ENCODE results near the gene GPRIN3.

GRCh38 chr4:89266128-89266527 lies 41.5 kb downstream of the GPRIN3 start:
- no peak for TF ChIP-seq POLR2AphosphoS5 (IDR thresholded peaks at IDR 0.05)
- TF ChIP-seq CTCF (IDR thresholded peaks at IDR 0.05), result no peak
- TF ChIP-seq POLR2A (IDR thresholded peaks at IDR 0.05), result no peak
